Keratinocyte (primary cell): ENCODE data around the gene DHX57.

Experiments used
- EZH2 ChIP-seq: IDR thresholded peaks from one replicate; pipeline ENCODE4 v1.6.1; 2012; ENCODE audit warnings: inconsistent platforms, mild to moderate bottlenecking, low read length, moderate library complexity
- TF ChIP-seq, protein P1 (sequence below), 3 experiments: IDR thresholded peaks in 1 of 3; conservative IDR thresholded peaks in 1 of 3; optimal IDR thresholded peaks in 1 of 3; 2 replicates in 2 of 3; 3 replicates in 1 of 3; pipeline versions ENCODE3 to v1.5.1; 2011; ENCODE audit warnings: low read length in 3 of 3, mild to moderate bottlenecking in 3 of 3, moderate library complexity in 2 of 3, control low read depth in 1 of 3, inconsistent platforms in 1 of 3; ENCODE audit not compliant: insufficient read depth in 2 of 3; ENCODE audit errors: extremely low read depth in 1 of 3

DNA sequence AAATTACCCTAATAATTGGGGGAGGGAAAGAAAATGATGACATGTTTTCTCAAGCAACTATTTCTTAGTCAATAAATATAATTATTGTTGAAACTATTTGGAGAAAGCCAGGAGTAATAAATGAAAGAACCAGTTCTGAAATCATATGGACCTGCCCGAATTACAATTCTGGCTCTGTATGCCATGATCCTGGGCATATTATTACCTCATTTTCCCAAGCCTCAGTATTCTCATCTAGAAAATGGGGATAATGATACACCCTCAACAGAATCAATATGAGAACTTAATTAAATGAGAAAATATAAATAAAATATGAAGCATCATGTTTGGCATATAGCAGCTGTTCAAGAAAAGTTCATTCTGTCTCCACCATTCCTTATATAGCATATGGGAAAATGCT, 36.9 kb upstream of the DHX57 start:
- TF ChIP-seq, protein P1, sequence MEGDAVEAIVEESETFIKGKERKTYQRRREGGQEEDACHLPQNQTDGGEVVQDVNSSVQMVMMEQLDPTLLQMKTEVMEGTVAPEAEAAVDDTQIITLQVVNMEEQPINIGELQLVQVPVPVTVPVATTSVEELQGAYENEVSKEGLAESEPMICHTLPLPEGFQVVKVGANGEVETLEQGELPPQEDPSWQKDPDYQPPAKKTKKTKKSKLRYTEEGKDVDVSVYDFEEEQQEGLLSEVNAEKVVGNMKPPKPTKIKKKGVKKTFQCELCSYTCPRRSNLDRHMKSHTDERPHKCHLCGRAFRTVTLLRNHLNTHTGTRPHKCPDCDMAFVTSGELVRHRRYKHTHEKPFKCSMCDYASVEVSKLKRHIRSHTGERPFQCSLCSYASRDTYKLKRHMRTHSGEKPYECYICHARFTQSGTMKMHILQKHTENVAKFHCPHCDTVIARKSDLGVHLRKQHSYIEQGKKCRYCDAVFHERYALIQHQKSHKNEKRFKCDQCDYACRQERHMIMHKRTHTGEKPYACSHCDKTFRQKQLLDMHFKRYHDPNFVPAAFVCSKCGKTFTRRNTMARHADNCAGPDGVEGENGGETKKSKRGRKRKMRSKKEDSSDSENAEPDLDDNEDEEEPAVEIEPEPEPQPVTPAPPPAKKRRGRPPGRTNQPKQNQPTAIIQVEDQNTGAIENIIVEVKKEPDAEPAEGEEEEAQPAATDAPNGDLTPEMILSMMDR (optimal IDR thresholded peaks at IDR 0.05 in 1 of 3, IDR thresholded peaks at IDR 0.05 in 1 of 3, conservative IDR thresholded peaks at IDR 0.05 in 1 of 3; ENCODE audit: extremely low read depth in 1 of 3, insufficient read depth in 2 of 3, low read length in 3 of 3), result no peak
- TF ChIP-seq EZH2, result no peak
